Cerebellar nuclear complex (tissue), 1 donor: ENCODE measurements around the gene CXXC1.
"Not testable (repeated sequence)": the region's sequence is repeated elsewhere in the genome, so short reads cannot be mapped to it uniquely, and the experiment has no call there.

Experiments
- DNase-seq, 2 experiments: peaks; one replicate each; lab custom pipeline; 2025; lab: John Stamatoyannopoulos, UW

CXXC1 gene

GRCh38 chr18:50274941-50275340 lies 12.6 kb downstream of the CXXC1 start:
- DNase-seq, result no peak

- DNase-seq, result no peak
These were observed 13.4 kb downstream of the CXXC1 start for GRCh38 chr18:50274044-50274442.

- no peak for DNase-seq
These were observed 14.1 kb downstream of the CXXC1 start for GRCh38 chr18:50273203-50274043.

GRCh38 chr18:50272568-50272967 lies 14.9 kb downstream of the CXXC1 start:
- DNase-seq, result no peak

DNA sequence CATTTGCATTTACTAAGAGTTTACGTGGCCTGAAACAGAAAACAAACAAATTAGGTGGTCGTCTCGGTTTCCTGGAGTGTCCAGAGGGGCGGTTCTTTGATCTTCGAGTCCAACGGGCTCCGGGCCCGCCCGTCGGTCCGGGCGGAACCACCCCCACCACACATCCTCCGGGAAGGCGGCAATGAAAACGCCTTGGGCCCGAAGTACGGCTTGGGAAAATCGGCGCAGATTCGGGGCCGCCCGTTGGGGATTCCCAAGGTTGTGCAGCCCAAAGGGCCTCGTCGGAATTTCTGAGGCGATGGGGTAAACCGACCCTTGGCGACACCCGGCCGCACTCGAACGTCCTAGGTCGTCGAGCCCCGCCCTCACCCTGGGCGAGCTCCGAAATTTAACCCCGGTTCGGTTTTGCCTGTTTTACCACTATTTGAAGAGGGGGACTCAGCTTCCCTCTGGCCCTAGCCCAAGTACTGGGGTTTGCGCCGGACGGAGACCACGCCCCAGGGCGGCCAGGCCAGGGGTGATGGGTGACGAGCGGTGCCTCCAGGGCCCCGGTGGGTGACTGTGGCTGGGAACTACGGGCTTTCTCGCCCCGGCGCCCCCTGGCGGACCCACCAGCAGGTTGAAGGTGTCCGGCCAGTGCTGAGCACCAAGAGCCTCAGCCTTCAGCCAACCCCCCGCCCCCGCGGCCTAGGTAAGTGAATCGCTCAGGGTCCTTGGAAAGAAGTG lies 19.3 kb downstream of the CXXC1 start:
- DNase-seq, result no peak

DNA sequence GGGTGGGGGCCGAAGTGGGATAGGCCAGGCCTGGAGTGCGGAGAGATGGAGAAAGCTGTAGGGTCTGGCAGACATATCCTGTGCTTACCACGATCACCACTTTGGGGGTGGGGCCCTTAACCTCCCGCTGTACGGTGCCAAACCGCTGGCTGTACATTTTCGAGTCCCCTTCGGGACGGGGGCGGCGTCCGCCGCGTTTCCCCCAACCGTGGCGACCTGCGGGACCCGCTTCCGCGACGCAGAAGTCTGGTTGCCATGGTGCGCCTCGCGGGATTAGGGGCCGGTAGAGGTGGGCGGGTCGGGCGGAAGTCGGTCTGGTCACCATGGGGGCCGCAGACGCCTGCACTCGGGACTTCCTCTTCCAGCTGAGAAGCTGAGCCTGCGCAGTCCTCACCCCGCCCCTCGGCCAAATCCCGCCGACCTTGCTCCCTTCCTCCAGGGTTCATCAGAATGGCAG lies 21.2 kb downstream of the CXXC1 start, which contains the start of gene CFAP53:
CFAP53 (minus strand) TSS at position 248 of the 457 bp plus-strand sequence; CDS start at position 157, 91 bp downstream.
- no peak for DNase-seq

DNA sequence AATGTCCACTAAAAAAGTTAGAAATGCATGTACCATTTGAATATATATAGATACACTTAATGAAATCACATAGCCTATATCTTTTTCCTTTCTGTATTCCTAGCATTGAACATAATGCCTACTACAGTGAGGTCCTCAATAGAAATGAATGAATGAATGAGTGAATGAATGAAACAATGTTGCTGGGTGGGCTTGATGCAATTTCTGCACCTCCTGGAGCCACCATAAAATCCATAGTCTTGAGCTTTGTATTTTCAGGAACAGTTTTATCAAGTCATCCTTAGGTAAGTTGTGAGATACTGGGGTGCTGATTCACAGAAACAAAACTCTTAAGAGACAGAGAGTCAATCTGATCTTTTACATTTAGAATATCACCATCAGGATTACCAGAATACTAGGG lies 24.5 kb downstream of the CXXC1 start:
- DNase-seq, result no peak

- no peak for DNase-seq
These were observed 36.6 kb downstream of the CXXC1 start for GRCh38 chr18:50250935-50251334.

GRCh38 chr18:50249576-50249975 lies 37.9 kb downstream of the CXXC1 start:
- DNase-seq, result no peak

GRCh38 chr18:50247561-50247960 lies 39.9 kb downstream of the CXXC1 start:
- DNase-seq, result no peak

DNA sequence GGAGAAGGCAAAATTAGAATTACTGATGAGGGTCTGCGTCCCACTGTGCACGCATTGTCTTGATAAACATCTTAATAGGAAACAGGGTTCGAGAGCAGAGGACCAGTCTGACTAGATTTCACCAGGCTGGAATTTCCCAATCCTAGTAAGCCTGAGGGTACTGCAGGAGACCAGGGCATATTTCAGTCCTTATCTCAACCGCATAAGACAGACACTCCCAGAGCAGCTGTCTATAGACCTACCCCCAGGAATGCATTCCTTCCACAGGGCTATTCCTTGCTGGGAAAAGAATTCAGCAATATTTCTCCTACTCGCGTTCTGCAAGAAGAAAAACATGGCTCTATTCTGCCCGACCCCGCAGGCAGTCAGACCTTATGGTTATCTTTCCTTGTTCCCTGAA lies 45.7 kb downstream of the CXXC1 start:
- DNase-seq, result not testable (repeated sequence)

DNA sequence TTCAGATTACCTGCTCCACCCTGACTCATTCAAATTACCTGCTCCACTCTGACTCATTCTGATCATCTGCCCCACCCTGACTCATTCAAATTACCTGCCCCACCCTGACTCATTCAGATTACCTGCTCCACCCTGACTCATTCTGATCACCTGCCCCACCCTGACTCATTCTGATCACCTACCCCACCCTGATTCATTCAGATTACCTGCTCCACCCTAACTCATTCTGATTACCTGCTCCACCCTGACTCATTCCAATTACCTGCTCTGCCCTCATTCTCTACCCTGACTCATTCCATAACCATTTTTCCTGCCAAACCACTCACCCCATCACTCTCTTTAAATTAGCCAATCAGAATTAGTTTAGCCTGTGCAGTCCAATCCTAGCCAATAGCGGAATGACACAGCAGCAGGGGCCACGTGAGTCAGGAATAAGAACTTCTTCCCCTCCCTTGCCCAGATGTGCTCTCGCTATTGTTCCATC lies 47.4 kb downstream of the CXXC1 start:
- DNase-seq, result no peak

- no peak for DNase-seq
These were observed 55.1 kb downstream of the CXXC1 start for GRCh38 chr18:50232419-50232818.
